ENCODE measurements around the gene FSTL4.

GRCh38 chr5:133530270-133530669 is 82.1 kb downstream of the FSTL4 start:
- no peak for TF ChIP-seq CTCF (IDR thresholded peaks at IDR 0.05; ENCODE audit: low read depth, low read length, missing input control)
- TF ChIP-seq ATF3 (IDR thresholded peaks at IDR 0.05) = no peak
- no peak for TF ChIP-seq FOXA1 (IDR thresholded peaks at IDR 0.05)
- no peak for TF ChIP-seq MAX (IDR thresholded peaks at IDR 0.05)
- no peak for TF ChIP-seq YY1 (IDR thresholded peaks at IDR 0.05)
- no peak for TF ChIP-seq TAF1 (conservative IDR thresholded peaks at IDR 0.05)
- no peak for TF ChIP-seq RXRA (IDR thresholded peaks at IDR 0.05)
- no peak for TF ChIP-seq JUND (IDR thresholded peaks at IDR 0.05)
- TF ChIP-seq REST (IDR thresholded peaks at IDR 0.05) = no peak
- no peak for TF ChIP-seq EGR1 (IDR thresholded peaks at IDR 0.05; ENCODE audit: low read depth in 2 of 2)
- TF ChIP-seq RAD21 (IDR thresholded peaks at IDR 0.05) = no peak

Measured in liver (tissue), 3 donors.